OCI-LY3 (cell line): ENCODE measurements around the gene TRABD2B.

Experiments
- CTCF ChIP-seq: fragments of 200-600, 300-600 bp; sonication (generic); IDR thresholded peaks from 2 replicates; pipeline ENCODE4 v1.5.1; 2014; ENCODE audit warnings: antibody characterized with exemption, low read length, low read depth
- EZH2phosphoT487 ChIP-seq: fragments of 200-600 bp; shearing (Covaris generic); IDR thresholded peaks from 2 replicates; pipeline ENCODE4 v1.6.1; 2018; ENCODE audit warnings: antibody characterized with exemption, mixed run types, low read depth

GRCh38 chr1:47849591-47850261 is 147.5 kb downstream of the TRABD2B start:
- TF ChIP-seq CTCF, result no peak
- no peak for TF ChIP-seq EZH2phosphoT487
